Smooth muscle cell (in vitro differentiated cells): ENCODE measurements around the gene ATXN2. TPM values are rescaled to one million over a fixed set of nuclear protein-coding genes. Genes with fewer than 3 reads are reported as not detected.

ENCODE experiments used
- DNase-seq: peaks from one replicate; lab custom pipeline; 2025; ENCODE audit not compliant: unreplicated experiment; lab: John Stamatoyannopoulos, UW
- H2AFZ ChIP-seq: fragments of 200-600 bp; sonication (generic); 2 replicates; pipeline ENCODE4 v1.6.0; 2016; ENCODE audit warnings: antibody characterized with exemption, low read depth, mild to moderate bottlenecking
- H3F3A ChIP-seq: fragments of 200-600 bp; sonication (generic); 2 replicates; pipeline ENCODE4 v1.6.0; 2017; ENCODE audit warnings: antibody characterized with exemption, low read depth
- H3K27ac ChIP-seq: fragments of 200-600 bp; sonication (generic); 2 replicates; pipeline ENCODE4 v1.5.1; 2016; ENCODE audit warnings: low read depth, mild to moderate bottlenecking
- H3K27me3 ChIP-seq: fragments of 200-600 bp; sonication (generic); 2 replicates; pipeline ENCODE4 v1.6.1; 2016; ENCODE audit warnings: low read depth, mild to moderate bottlenecking
- H3K36me3 ChIP-seq: fragments of 200-600 bp; sonication (generic); 2 replicates; pipeline ENCODE4 v1.5.1; 2016; ENCODE audit warnings: low read depth
- H3K4me1 ChIP-seq: fragments of 200-600 bp; sonication (generic); 2 replicates; pipeline ENCODE4 v1.5.1; 2016; ENCODE audit warnings: low read depth
- H3K4me2 ChIP-seq: fragments of 200-600 bp; sonication (generic); 2 replicates; pipeline ENCODE4 v1.6.0; 2016; ENCODE audit warnings: mild to moderate bottlenecking
- H3K4me3 ChIP-seq: fragments of 200-600 bp; sonication (generic); 2 replicates; pipeline ENCODE4 v1.5.1; 2016; ENCODE audit warnings: mild to moderate bottlenecking
- H3K79me2 ChIP-seq: fragments of 200-600 bp; sonication (generic); 2 replicates; pipeline ENCODE4 v1.6.0; 2016; ENCODE audit warnings: low read depth, mild to moderate bottlenecking
- H3K9ac ChIP-seq: fragments of 200-600 bp; sonication (generic); 2 replicates; pipeline ENCODE4 v1.6.0; 2016; ENCODE audit warnings: low read depth
- H3K9me3 ChIP-seq: fragments of 200-600 bp; sonication (generic); replicated peaks from 2 replicates; pipeline ENCODE4 v1.5.1; 2016; ENCODE audit warnings: low read depth
- H4K20me1 ChIP-seq: fragments of 200-600 bp; sonication (generic); 2 replicates; pipeline ENCODE4 v1.6.0; 2016; ENCODE audit warnings: low read depth
- CTCF ChIP-seq: fragments of 200-600 bp; sonication (generic); IDR thresholded peaks from 2 replicates; pipeline ENCODE4 v1.5.1; 2017; ENCODE audit warnings: borderline replicate concordance, mild to moderate bottlenecking, antibody characterized with exemption; ENCODE audit not compliant: insufficient read depth, poor library complexity, severe bottlenecking
- WGBS: methylation state at CpG from one replicate; pipeline ENCODE4 v1.1.7; 2016; ENCODE audit warnings: low lambda C conversion rate; 5-methylcytosine and 5-hydroxymethylcytosine counted together
- polyA plus RNA-seq: library from polyadenylated mRNA; unstranded; fragments of >200 nt; fragmentation: Nextera tagmentation; extraction: Ambion mirVana; gene quantifications from 2 replicates; pipeline ENCODE4 v1.2.1, GENCODE V29; 2016
- total RNA-seq: library from RNA; depleted of rRNA; stranded (reverse); fragments of >200 nt; gene quantifications from 2 replicates; pipeline ENCODE4 v1.2.3, GENCODE V29; 2014

ATXN2 gene
- total and polyA plus RNA-seq, 2 experiments from 2014 or later = 29.3 to 39.6 TPM

GRCh38 chr12:111439657-111440151, 159.4 kb downstream of the ATXN2 start:
- Histone ChIP-seq H3K79me2 (peaks cover 47% of the 10 kb centered on the region), H3K9ac (no peak overlapping the region), H3K27me3 (no peaks in the 10 kb centered on the region), H3K36me3 (no peaks in the 10 kb centered on the region), H3F3A (peaks cover 19% of the 10 kb centered on the region), H3K9me3 (no peaks in the 10 kb centered on the region), H3K27ac (no peak overlapping the region), H3K4me1 (peaks cover 4% of the 10 kb centered on the region), H3K4me2 (no peak overlapping the region), H4K20me1 (peaks cover 79% of the 10 kb centered on the region), H3K4me3 (no peak overlapping the region), H2AFZ (no peak overlapping the region)
- WGBS = 92% methylated on average over 5 of the region's 5 CpGs
- no peak for DNase-seq
- TF ChIP-seq CTCF = no peak

- DNase-seq = no peak
- Histone ChIP-seq H3K36me3 (no peaks in the 10 kb centered on the region), H2AFZ (no peak overlapping the region), H3F3A (peaks cover 21% of the 10 kb centered on the region), H3K4me3 (no peak overlapping the region), H4K20me1 (peaks cover 78% of the 10 kb centered on the region), H3K9ac (no peak overlapping the region), H3K27ac (peak overlapping the region; percentile 46), H3K4me1 (peaks cover 7% of the 10 kb centered on the region), H3K9me3 (no peaks in the 10 kb centered on the region), H3K4me2 (peak overlapping the region; percentile 8), H3K27me3 (no peaks in the 10 kb centered on the region), H3K79me2 (peaks cover 57% of the 10 kb centered on the region)
- 65% methylated on average over 9 of the region's 9 CpGs for WGBS
- TF ChIP-seq CTCF = no peak
Measured at GRCh38 chr12:111438481-111438880, 160.6 kb downstream of the ATXN2 start.

GRCh38 chr12:111437816-111438454, 161.2 kb downstream of the ATXN2 start:
- Histone ChIP-seq H4K20me1 (peaks cover 73% of the 10 kb centered on the region), H3K79me2 (peaks cover 56% of the 10 kb centered on the region), H3K9me3 (no peaks in the 10 kb centered on the region), H3K9ac (no peak overlapping the region), H2AFZ (no peak overlapping the region), H3K4me2 (peak overlapping the region; percentile 8), H3K4me3 (no peak overlapping the region), H3K27ac (peak overlapping the region; percentile 46), H3K27me3 (no peaks in the 10 kb centered on the region), H3F3A (peaks cover 17% of the 10 kb centered on the region), H3K36me3 (no peaks in the 10 kb centered on the region), H3K4me1 (peaks cover 7% of the 10 kb centered on the region)
- WGBS = 52% methylated on average over 7 of the region's 8 CpGs
- no peak for TF ChIP-seq CTCF
- no peak for DNase-seq

GRCh38 chr12:111436811-111437210, 162.3 kb downstream of the ATXN2 start:
- peak overlapping the region; percentile 46 for H3K27ac ChIP-seq

More at GRCh38 chr12:111436811-111437210, 162.3 kb downstream of the ATXN2 start:
- H3K79me2 ChIP-seq = peaks cover 55% of the 10 kb centered on the region
- H2AFZ ChIP-seq = no peak overlapping the region
- DNase-seq = no peak
- H3K9ac ChIP-seq = no peak overlapping the region
- H3K4me1 ChIP-seq = peaks cover 7% of the 10 kb centered on the region
- H3K36me3 ChIP-seq = no peaks in the 10 kb centered on the region
- peaks cover 69% of the 10 kb centered on the region for H4K20me1 ChIP-seq
- no peak overlapping the region for H3K4me2 ChIP-seq
- no peak for TF ChIP-seq CTCF
- no peaks in the 10 kb centered on the region for H3K9me3 ChIP-seq
- WGBS = 85% methylated on average over 4 of the region's 4 CpGs
- H3K4me3 ChIP-seq = no peak overlapping the region
- H3K27me3 ChIP-seq = no peaks in the 10 kb centered on the region
- peaks cover 13% of the 10 kb centered on the region for H3F3A ChIP-seq
